Esophagus muscularis mucosa (tissue), 4 donors: ENCODE data around the gene LRCOL1.

Experiments used
- EP300 ChIP-seq: sonication (generic); formaldehyde crosslinking; IDR thresholded peaks from one replicate; pipeline ENCODE4 v1.6.1; 2017; ENCODE audit warnings: antibody characterized with exemption
- POLR2A ChIP-seq: fragments of 450-650 bp; IDR thresholded peaks from one replicate; pipeline ENCODE4 v1.6.1; 2017; ENCODE audit warnings: antibody characterized with exemption, moderate library complexity, mild to moderate bottlenecking, low read depth
- POLR2AphosphoS5 ChIP-seq, 2 donors: sonication (generic); formaldehyde crosslinking; IDR thresholded peaks; one replicate each; pipeline ENCODE4 v1.6.1; 2017; ENCODE audit warnings: antibody characterized with exemption in 2 of 2
- TF ChIP-seq, protein P1 (sequence below), 3 experiments: fragments of 200-600 bp in 2 of 3; fragments of 450-650 bp in 1 of 3; sonication (generic) in 2 of 3; IDR thresholded peaks; one replicate each; pipeline ENCODE4 v1.5.1; 2017 to 2019; ENCODE audit warnings: antibody characterized with exemption in 3 of 3, mild to moderate bottlenecking in 2 of 3, moderate library complexity in 1 of 3

DNA sequence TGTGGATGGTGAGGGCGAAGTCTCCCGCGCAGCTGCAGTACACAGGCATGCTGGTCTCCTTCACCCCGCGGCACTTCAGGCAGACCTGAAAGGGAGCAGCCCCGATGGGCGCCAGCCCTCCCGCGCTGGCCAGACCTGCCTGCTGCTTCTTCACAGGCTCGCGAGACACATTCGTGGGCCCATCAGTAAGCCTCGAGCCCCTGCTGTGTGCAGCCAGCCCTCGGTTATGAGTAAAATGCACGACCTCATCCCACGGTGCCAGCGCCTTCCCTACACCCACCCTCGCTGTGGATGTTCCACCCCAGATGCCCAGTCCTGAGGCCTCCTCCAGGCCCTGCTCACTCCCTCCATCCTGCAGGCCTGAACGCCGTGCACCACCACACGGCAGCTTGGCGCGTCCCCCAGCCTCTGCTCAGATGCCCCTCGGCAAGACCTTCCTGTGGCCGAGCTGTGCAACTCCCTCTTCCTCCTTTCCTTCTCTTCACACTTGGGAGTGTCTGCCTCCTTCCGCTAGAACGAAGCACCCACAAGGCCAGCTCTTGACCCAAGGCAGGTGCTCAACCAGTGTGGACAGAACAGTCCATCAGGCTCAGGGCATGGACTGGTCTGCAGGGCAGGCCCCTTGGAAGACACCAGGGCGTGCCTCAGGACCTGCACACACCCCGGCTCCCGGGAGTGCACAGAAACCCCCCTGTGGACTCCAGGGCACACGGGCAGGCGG, 14.7 kb upstream of the LRCOL1 start:
- TF ChIP-seq, protein P1, sequence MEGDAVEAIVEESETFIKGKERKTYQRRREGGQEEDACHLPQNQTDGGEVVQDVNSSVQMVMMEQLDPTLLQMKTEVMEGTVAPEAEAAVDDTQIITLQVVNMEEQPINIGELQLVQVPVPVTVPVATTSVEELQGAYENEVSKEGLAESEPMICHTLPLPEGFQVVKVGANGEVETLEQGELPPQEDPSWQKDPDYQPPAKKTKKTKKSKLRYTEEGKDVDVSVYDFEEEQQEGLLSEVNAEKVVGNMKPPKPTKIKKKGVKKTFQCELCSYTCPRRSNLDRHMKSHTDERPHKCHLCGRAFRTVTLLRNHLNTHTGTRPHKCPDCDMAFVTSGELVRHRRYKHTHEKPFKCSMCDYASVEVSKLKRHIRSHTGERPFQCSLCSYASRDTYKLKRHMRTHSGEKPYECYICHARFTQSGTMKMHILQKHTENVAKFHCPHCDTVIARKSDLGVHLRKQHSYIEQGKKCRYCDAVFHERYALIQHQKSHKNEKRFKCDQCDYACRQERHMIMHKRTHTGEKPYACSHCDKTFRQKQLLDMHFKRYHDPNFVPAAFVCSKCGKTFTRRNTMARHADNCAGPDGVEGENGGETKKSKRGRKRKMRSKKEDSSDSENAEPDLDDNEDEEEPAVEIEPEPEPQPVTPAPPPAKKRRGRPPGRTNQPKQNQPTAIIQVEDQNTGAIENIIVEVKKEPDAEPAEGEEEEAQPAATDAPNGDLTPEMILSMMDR (IDR thresholded peaks at IDR 0.05): no peak
- TF ChIP-seq POLR2AphosphoS5 (IDR thresholded peaks at IDR 0.05) (no peak), EP300 (no peak), POLR2A (no peak)
